ENCODE measurements around the gene ESD. TPM values are rescaled to one million over a fixed set of nuclear protein-coding genes. Genes with fewer than 3 reads are reported as not detected.

ESD gene
- 118 and 122 TPM in 2 replicates for total RNA-seq
- long read RNA-seq, transcript ESD-202 (10 exons, 1,192 nt) = major isoform, 175 of 242 reads
- long read RNA-seq, partial matches to known transcripts = 40 of 242 reads
- long read RNA-seq, other reads (novel, unspliced or antisense) = 24 of 242 reads

- H3K9me3 Mint-ChIP-seq = no peaks in the 10 kb centered on the region
- H3K36me3 Mint-ChIP-seq (ENCODE audit: low read depth) = peaks cover 3% of the 10 kb centered on the region
- peak; percentile 7 for TF ChIP-seq CTCF (conservative IDR thresholded peaks at IDR 0.05)
- no peaks in the 10 kb centered on the region for H3K27me3 Mint-ChIP-seq (ENCODE audit: low read depth)
- peak within 1 kb of the TSS; percentile 98 for H3K27ac Mint-ChIP-seq (ENCODE audit: unreplicated experiment)
- H3K4me3 Mint-ChIP-seq = peak within 1 kb of the TSS; percentile 93
- DNase-seq (ENCODE audit: low read depth, low spot score) = peak; percentile 87
- H3K4me1 Mint-ChIP-seq = peaks cover 39% of the 10 kb centered on the region
Measured at GRCh38 chr13:46796515-46797474, at the start of gene ESD. ESD (minus strand) TSS chr13:46797161; CDS start chr13:46791413, 5,748 bp downstream.

- TF ChIP-seq CTCF (conservative IDR thresholded peaks at IDR 0.05) = no peak
- H3K4me3 Mint-ChIP-seq = no peak overlapping the region
Measured at GRCh38 chr13:46846726-46847125, 49.8 kb upstream of the ESD start.

GRCh38 chr13:46845146-46845545, 48.2 kb upstream of the ESD start:
- Mint-ChIP-seq H3K4me3 (no peak overlapping the region), H3K36me3 (ENCODE audit: low read depth) (no peaks in the 10 kb centered on the region), H3K9me3 (no peaks in the 10 kb centered on the region), H3K27me3 (ENCODE audit: low read depth) (no peaks in the 10 kb centered on the region), H3K4me1 (peaks cover 4% of the 10 kb centered on the region), H3K27ac (ENCODE audit: unreplicated experiment) (no peak overlapping the region)
- no peak for TF ChIP-seq CTCF (conservative IDR thresholded peaks at IDR 0.05)
- no peak for DNase-seq (ENCODE audit: low read depth, low spot score)

More at GRCh38 chr13:46846726-46847125, 49.8 kb upstream of the ESD start:
- Mint-ChIP-seq H3K36me3 (ENCODE audit: low read depth) (no peaks in the 10 kb centered on the region), H3K27me3 (ENCODE audit: low read depth) (no peaks in the 10 kb centered on the region), H3K27ac (ENCODE audit: unreplicated experiment) (no peak overlapping the region), H3K9me3 (no peaks in the 10 kb centered on the region), H3K4me1 (peaks cover under 1% of the 10 kb centered on the region)
- DNase-seq (ENCODE audit: low read depth, low spot score) = no peak

- no peak overlapping the region for H3K27ac Mint-ChIP-seq (ENCODE audit: unreplicated experiment)
- H3K27me3 Mint-ChIP-seq (ENCODE audit: low read depth) = no peaks in the 10 kb centered on the region
- TF ChIP-seq CTCF (conservative IDR thresholded peaks at IDR 0.05) = no peak
- no peaks in the 10 kb centered on the region for H3K9me3 Mint-ChIP-seq
- no peaks in the 10 kb centered on the region for H3K36me3 Mint-ChIP-seq (ENCODE audit: low read depth)
- H3K4me1 Mint-ChIP-seq = peaks cover 9% of the 10 kb centered on the region
- no peak for DNase-seq (ENCODE audit: low read depth, low spot score)
- no peak overlapping the region for H3K4me3 Mint-ChIP-seq
Measured at GRCh38 chr13:46844431-46844830, 47.5 kb upstream of the ESD start.

GRCh38 chr13:46839399-46839798, 42.4 kb upstream of the ESD start:
- no peak for DNase-seq (ENCODE audit: low read depth, low spot score)
- no peak overlapping the region for H3K27ac Mint-ChIP-seq (ENCODE audit: unreplicated experiment)
- TF ChIP-seq CTCF (conservative IDR thresholded peaks at IDR 0.05) = no peak
- peaks cover 26% of the 10 kb centered on the region for H3K4me1 Mint-ChIP-seq
- peaks cover 9% of the 10 kb centered on the region for H3K27me3 Mint-ChIP-seq (ENCODE audit: low read depth)
- peaks cover 3% of the 10 kb centered on the region for H3K36me3 Mint-ChIP-seq (ENCODE audit: low read depth)
- peaks cover 7% of the 10 kb centered on the region for H3K9me3 Mint-ChIP-seq
- H3K4me3 Mint-ChIP-seq = no peak overlapping the region
